ENCODE results near the gene HPSE.
A peak's percentile ranks its signal among the peaks of the same experiment; 100 is the strongest.

The HPSE gene

DNA sequence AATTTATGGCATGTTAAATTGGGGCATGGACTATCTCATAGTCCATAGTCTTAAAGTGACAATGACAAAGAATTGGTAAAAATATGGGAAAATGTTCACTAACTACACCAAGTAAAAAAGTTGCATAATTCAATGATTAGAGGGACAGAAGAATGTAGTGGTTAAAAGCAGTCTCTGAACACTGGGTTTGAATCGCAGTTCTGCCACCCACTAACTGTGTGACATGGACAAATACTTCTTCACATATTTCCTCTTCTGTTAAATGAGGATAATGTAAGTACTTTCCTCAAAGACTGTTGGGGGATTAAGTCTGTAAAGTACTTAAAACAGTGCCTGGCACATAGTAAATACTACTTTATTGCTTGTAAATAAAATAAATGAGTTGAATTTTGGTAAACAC lies 65.4 kb downstream of the HPSE start:
- H3K4me3 ChIP-seq (ENCODE audit: low read length) = no peak overlapping the region
- no peak overlapping the region for H3K4me2 ChIP-seq (ENCODE audit: low read length)
- no peak overlapping the region for H2AFZ ChIP-seq (ENCODE audit: low read depth, low read length)
- no peak overlapping the region for H3K9ac ChIP-seq (ENCODE audit: low read length)
- no peak overlapping the region for H3K27ac ChIP-seq (ENCODE audit: low read length)
- H3K9me3 ChIP-seq (ENCODE audit: insufficient read depth, low read length) = no peaks in the 10 kb centered on the region
- no peaks in the 10 kb centered on the region for H3K79me2 ChIP-seq (ENCODE audit: low read length)
- TF ChIP-seq, protein P1, sequence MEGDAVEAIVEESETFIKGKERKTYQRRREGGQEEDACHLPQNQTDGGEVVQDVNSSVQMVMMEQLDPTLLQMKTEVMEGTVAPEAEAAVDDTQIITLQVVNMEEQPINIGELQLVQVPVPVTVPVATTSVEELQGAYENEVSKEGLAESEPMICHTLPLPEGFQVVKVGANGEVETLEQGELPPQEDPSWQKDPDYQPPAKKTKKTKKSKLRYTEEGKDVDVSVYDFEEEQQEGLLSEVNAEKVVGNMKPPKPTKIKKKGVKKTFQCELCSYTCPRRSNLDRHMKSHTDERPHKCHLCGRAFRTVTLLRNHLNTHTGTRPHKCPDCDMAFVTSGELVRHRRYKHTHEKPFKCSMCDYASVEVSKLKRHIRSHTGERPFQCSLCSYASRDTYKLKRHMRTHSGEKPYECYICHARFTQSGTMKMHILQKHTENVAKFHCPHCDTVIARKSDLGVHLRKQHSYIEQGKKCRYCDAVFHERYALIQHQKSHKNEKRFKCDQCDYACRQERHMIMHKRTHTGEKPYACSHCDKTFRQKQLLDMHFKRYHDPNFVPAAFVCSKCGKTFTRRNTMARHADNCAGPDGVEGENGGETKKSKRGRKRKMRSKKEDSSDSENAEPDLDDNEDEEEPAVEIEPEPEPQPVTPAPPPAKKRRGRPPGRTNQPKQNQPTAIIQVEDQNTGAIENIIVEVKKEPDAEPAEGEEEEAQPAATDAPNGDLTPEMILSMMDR (IDR thresholded peaks at IDR 0.05; ENCODE audit: low read depth, low read length) = no peak
- TF ChIP-seq EZH2phosphoT487 (IDR thresholded peaks at IDR 0.05; ENCODE audit: low read depth) = no peak
- H4K20me1 ChIP-seq (ENCODE audit: insufficient read depth, low read length) = peaks cover 3% of the 10 kb centered on the region; the same call in 1 of the 2 replicates
- no peaks in the 10 kb centered on the region for H3K27me3 ChIP-seq (ENCODE audit: low read depth, low read length)
- H3K4me1 ChIP-seq (ENCODE audit: low read length) = peaks cover 59% of the 10 kb centered on the region
- H3K36me3 ChIP-seq (replicated peaks; ENCODE audit: low read depth, low read length) = peaks cover 30% of the 10 kb centered on the region

DNA sequence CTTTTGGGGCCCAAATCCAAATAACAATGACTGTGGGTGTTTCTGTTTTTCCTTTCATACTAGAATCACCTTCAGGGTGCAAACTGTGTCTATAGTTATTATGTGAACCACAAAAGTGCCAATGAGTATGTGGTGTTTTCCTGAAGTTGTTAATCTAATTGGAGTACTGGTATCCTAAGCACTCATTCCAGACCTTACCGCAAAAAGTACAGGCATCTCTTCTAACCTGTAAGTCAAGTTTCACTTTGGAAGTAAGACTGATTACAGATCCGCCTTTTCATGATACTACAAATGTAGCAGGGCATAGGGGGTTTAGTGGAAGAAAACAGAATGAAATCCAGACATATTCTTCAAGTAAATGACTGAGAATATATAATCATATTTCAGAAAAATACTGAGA lies 66.2 kb downstream of the HPSE start:
- peaks cover 56% of the 10 kb centered on the region for H3K4me1 ChIP-seq (ENCODE audit: low read length)
- TF ChIP-seq, protein P1 (IDR thresholded peaks at IDR 0.05; ENCODE audit: low read depth, low read length) = no peak
- no peak for TF ChIP-seq EZH2phosphoT487 (IDR thresholded peaks at IDR 0.05; ENCODE audit: low read depth)
- no peaks in the 10 kb centered on the region for H3K9me3 ChIP-seq (ENCODE audit: insufficient read depth, low read length)
- peaks cover 29% of the 10 kb centered on the region for H3K36me3 ChIP-seq (replicated peaks; ENCODE audit: low read depth, low read length)
- no peak overlapping the region for H3K9ac ChIP-seq (ENCODE audit: low read length)
- no peak overlapping the region for H3K27ac ChIP-seq (ENCODE audit: low read length)
- H2AFZ ChIP-seq (ENCODE audit: low read depth, low read length) = no peak overlapping the region
- peaks cover 3% of the 10 kb centered on the region; the same call in 1 of the 2 replicates for H4K20me1 ChIP-seq (ENCODE audit: insufficient read depth, low read length)
- no peaks in the 10 kb centered on the region for H3K79me2 ChIP-seq (ENCODE audit: low read length)
- H3K4me2 ChIP-seq (ENCODE audit: low read length) = 0 out of 2 replicates have a peak overlapping the region, but pooled peaks have one; percentile 25
- H3K27me3 ChIP-seq (ENCODE audit: low read depth, low read length) = no peaks in the 10 kb centered on the region
- H3K4me3 ChIP-seq (ENCODE audit: low read length) = no peak overlapping the region

- Histone ChIP-seq H3K36me3 (replicated peaks; ENCODE audit: low read depth, low read length) (peaks cover 34% of the 10 kb centered on the region), H3K4me2 (ENCODE audit: low read length) (peak overlapping the region; percentile 25), H4K20me1 (ENCODE audit: insufficient read depth, low read length) (no peaks in the 10 kb centered on the region), H3K4me1 (ENCODE audit: low read length) (peaks cover 51% of the 10 kb centered on the region), H3K27me3 (ENCODE audit: low read depth, low read length) (no peaks in the 10 kb centered on the region), H3K9ac (ENCODE audit: low read length) (no peak overlapping the region), H3K4me3 (ENCODE audit: low read length) (no peak overlapping the region), H3K9me3 (ENCODE audit: insufficient read depth, low read length) (no peaks in the 10 kb centered on the region), H3K27ac (ENCODE audit: low read length) (no peak overlapping the region), H2AFZ (ENCODE audit: low read depth, low read length) (no peak overlapping the region), H3K79me2 (ENCODE audit: low read length) (no peaks in the 10 kb centered on the region)
- TF ChIP-seq EZH2phosphoT487 (IDR thresholded peaks at IDR 0.05; ENCODE audit: low read depth) = no peak
- TF ChIP-seq, protein P1 (IDR thresholded peaks at IDR 0.05; ENCODE audit: low read depth, low read length) = no peak
These were observed 66.7 kb downstream of the HPSE start for GRCh38 chr4:83267830-83268475.

GRCh38 chr4:83267121-83267829 lies 67.4 kb downstream of the HPSE start:
- TF ChIP-seq, protein P1 (IDR thresholded peaks at IDR 0.05; ENCODE audit: low read depth, low read length) = no peak
- TF ChIP-seq EZH2phosphoT487 (IDR thresholded peaks at IDR 0.05; ENCODE audit: low read depth) = no peak
- Histone ChIP-seq H3K27ac (ENCODE audit: low read length) (peak overlapping the region; percentile 2; the same call in 1 of the 2 replicates), H3K9me3 (ENCODE audit: insufficient read depth, low read length) (no peaks in the 10 kb centered on the region), H3K4me1 (ENCODE audit: low read length) (peaks cover 45% of the 10 kb centered on the region), H3K36me3 (replicated peaks; ENCODE audit: low read depth, low read length) (peaks cover 36% of the 10 kb centered on the region), H4K20me1 (ENCODE audit: insufficient read depth, low read length) (no peaks in the 10 kb centered on the region), H3K4me3 (ENCODE audit: low read length) (no peak overlapping the region), H3K9ac (ENCODE audit: low read length) (no peak overlapping the region), H2AFZ (ENCODE audit: low read depth, low read length) (no peak overlapping the region), H3K27me3 (ENCODE audit: low read depth, low read length) (no peaks in the 10 kb centered on the region), H3K79me2 (ENCODE audit: low read length) (no peaks in the 10 kb centered on the region), H3K4me2 (ENCODE audit: low read length) (peak overlapping the region; percentile 27)

All from OCI-LY3 (cell line).